Measurements from ENCODE around the gene C14orf132. TPM values are rescaled to one million over a fixed set of nuclear protein-coding genes. Genes with fewer than 3 reads are reported as not detected.

Gene C14orf132
- total and polyA plus RNA-seq, 2 of the 4 experiments (the other 2 are of a cell fraction), result 6.3 to 13.5 TPM

DNA sequence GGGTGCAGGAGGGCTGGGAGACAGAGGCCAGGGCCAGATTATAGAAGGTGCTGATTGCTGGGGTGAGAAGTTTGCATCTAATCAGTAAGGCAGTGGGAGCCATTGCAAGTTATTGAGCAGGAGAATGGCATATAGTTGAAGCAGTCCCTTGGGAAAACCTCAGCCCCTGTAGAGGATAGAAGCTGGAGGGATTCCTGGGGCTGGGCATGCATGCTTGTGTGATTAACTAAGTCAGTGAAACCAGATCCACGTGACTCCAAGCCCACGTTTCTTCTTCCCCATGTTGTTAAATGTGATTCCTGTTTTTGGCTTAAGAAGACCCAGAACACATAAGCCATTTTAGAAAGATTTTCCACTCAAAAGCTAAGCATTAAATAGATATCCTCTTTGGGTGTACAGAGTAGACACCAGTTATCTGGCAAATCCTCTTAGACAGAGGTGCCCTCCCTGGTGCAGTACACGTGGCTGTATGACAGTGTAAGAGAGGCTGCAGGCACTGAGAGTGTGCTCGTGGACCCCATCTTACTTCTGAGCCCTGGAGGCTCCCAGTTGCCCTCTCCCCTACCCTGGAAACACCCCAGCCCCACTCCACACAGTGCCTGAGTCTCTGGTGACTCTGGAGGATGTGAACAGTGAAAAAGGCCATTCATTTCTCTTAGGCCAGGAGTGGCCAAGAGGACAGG is 3.2 kb downstream of the C14orf132 start:
- POLR2A ChIA-PET (ENCODE audit: unreplicated experiment), result no interaction called here
- Histone ChIP-seq H3K4me1 (ENCODE audit: control insufficient read depth, insufficient read depth, low read length) (peaks cover 12% of the 10 kb centered on the region; the same call in 1 of the 2 replicates), H3K56ac (ENCODE audit: extremely low read depth, insufficient read depth, low read length) (no peak overlapping the region), H4K91ac (ENCODE audit: insufficient read depth, low read depth, low read length) (no peak overlapping the region), H2BK20ac (ENCODE audit: low read depth, low read length) (no peak overlapping the region), H2AK5ac (ENCODE audit: low read depth, low read length) (no peak overlapping the region), H3K9me1 (ENCODE audit: insufficient read depth, low read length) (peaks cover 18% of the 10 kb centered on the region), H3K27ac (ENCODE audit: insufficient read depth, low read length) (no peak overlapping the region), H4K5ac (ENCODE audit: low read depth, low read length) (no peak overlapping the region), H2BK15ac (ENCODE audit: low read depth, low read length) (no peak overlapping the region), H3K4me3 (ENCODE audit: insufficient read depth, low read depth, low read length) (no peak overlapping the region), H2AK9ac (replicated peaks; ENCODE audit: low read depth, low read length, poor library complexity) (peak overlapping the region; percentile 30), H2BK120ac (ENCODE audit: low read depth, low read length) (no peak overlapping the region), H3K14ac (replicated peaks; ENCODE audit: low read depth, low read length) (0 out of 2 replicates have a peak overlapping the region, but pooled peaks have one; percentile 23), H3K36me3 (ENCODE audit: control insufficient read depth, insufficient read depth, low read length) (peaks cover 18% of the 10 kb centered on the region), H3K9me3 (ENCODE audit: control insufficient read depth, insufficient read depth, low read length) (no peaks in the 10 kb centered on the region), H2AFZ (replicated peaks; ENCODE audit: low read length, poor library complexity) (no peak overlapping the region), H2BK5ac (ENCODE audit: low read depth, low read length, poor library complexity, severe bottlenecking) (no peak overlapping the region), H3K9ac (ENCODE audit: low read depth, low read length) (no peak overlapping the region), H3K4ac (ENCODE audit: low read depth, low read length) (no peak overlapping the region), H4K8ac (ENCODE audit: low read depth in 2 of 2, low read length in 2 of 2) (no peak overlapping the region), H3K27me3 (ENCODE audit: control insufficient read depth, insufficient read depth, low read length) (peaks cover 11% of the 10 kb centered on the region; the same call in 1 of the 2 replicates), H3K23ac (ENCODE audit: low read depth, low read length) (peak overlapping the region; percentile 54; the same call in 1 of the 2 replicates), H3K4me2 (ENCODE audit: low read depth, low read length) (peak overlapping the region; percentile 10), H3K18ac (ENCODE audit: low read depth, low read length) (no peak overlapping the region), H4K20me1 (ENCODE audit: insufficient read depth, low read length) (peaks cover 63% of the 10 kb centered on the region), H3K79me1 (ENCODE audit: low read depth in 1 of 2, low read length in 2 of 2) (peaks cover 38 to 72% of the 10 kb centered on the region in 2 experiments)
- in situ Hi-C loops (cut with MboI; ENCODE audit: low sequenced_read_pairs), result loop anchor here (5.0 kb wide), 1 partner anchor 55 kb away; no protein-coding TSS in a partner anchor
- ATAC-seq (ENCODE audit: low read depth) (no peak), DNase-seq (peak; percentile 69)
- WGBS, 2 experiments (ENCODE audit: extremely low coverage in 2 of 2, insufficient read length in 1 of 2), result no CpG with 5 or more reads among the region's 4 CpGs
- no TSS peak for BruUV-seq (replicated peaks)
- CTCF ChIA-PET, result interaction anchor here (1.3 kb wide), 1 partner anchor 10 kb away, joined by 3 read pairs; no protein-coding TSS in a partner anchor
- dilution Hi-C loops (cut with HindIII; ENCODE audit: low sequenced_read_pairs, unreplicated experiment), result no loop called here
- TF ChIP-seq USF2 (IDR thresholded peaks at IDR 0.05; ENCODE audit: low read depth, low read length) (peak; percentile 51), POLR2A (IDR thresholded peaks at IDR 0.05; ENCODE audit: low read depth, low read length) (no peak), NFE2L2 (IDR thresholded peaks at IDR 0.05; ENCODE audit: low read depth, low read length) (no peak), CHD1 (IDR thresholded peaks at IDR 0.05; ENCODE audit: low read depth, low read length) (no peak), ELK1 (IDR thresholded peaks at IDR 0.05; ENCODE audit: borderline replicate concordance, low read depth, low read length) (no peak), MAZ (IDR thresholded peaks at IDR 0.05; ENCODE audit: borderline replicate concordance, low read depth, low read length) (no peak), MAFK (IDR thresholded peaks at IDR 0.05; ENCODE audit: low read depth, low read length) (no peak), SMC3 (IDR thresholded peaks at IDR 0.05; ENCODE audit: low read depth, low read length) (no peak), RFX5 (IDR thresholded peaks at IDR 0.05; ENCODE audit: low read depth, low read length) (no peak), MXI1 (IDR thresholded peaks at IDR 0.05; ENCODE audit: borderline replicate concordance, low read depth, low read length) (peak; percentile 40; the same call in 1 of the 2 replicates), RAD21 (IDR thresholded peaks at IDR 0.05; ENCODE audit: low read length) (no peak), BHLHE40 (IDR thresholded peaks at IDR 0.05; ENCODE audit: low read depth, low read length) (no peak; the same call in 1 of the 2 replicates)
- intact Hi-C loops (cut with micrococcal nuclease), result no loop called here
